HCT116 (cell line): ENCODE results near the gene AMZ1. TPM values are rescaled to one million over a fixed set of nuclear protein-coding genes. Genes with fewer than 3 reads are reported as not detected.

Experiments
- ATAC-seq: fragments of 200-7000 bp; cut with Tn5 transposase; 2 replicates; pipeline ENCODE4 v1.9.1; 2020; ENCODE audit warnings: mild to moderate bottlenecking, moderate library complexity
- BruUV-seq: library from RNA; stranded (reverse); fragments of 400-500 nt; replicated peaks from 2 replicates; lab custom pipeline; 2021; lab: Mats Ljungman, UMichigan
- CTCF ChIA-PET: fragments of 300-600 bp; sonication (Branson Sonifier 250); formaldehyde crosslinking; loops from one replicate; lab custom pipeline; 2021; ENCODE audit warnings: antibody characterized with exemption; lab: Charles Lee
- POLR2A ChIA-PET: fragments of 300-600, 350-600 bp; sonication (Branson Sonifier 250); formaldehyde crosslinking; loops from one replicate; lab custom pipeline; 2021; ENCODE audit warnings: antibody characterized with exemption; lab: Charles Lee
- RAD21 ChIA-PET, 2 experiments: fragments of 300-600 bp; sonication (Branson Sonifier 250); formaldehyde crosslinking; loops; one replicate each; lab custom pipeline; 2023; ENCODE audit warnings: low total read pairs in 2 of 2; ENCODE audit not compliant: uncharacterized antibody in 2 of 2, unreplicated experiment in 2 of 2, low non-redundant PET in 1 of 2; lab: Charles Lee
- DNase-seq: peaks from one replicate; pipeline ENCODE4 v3.0.0-alpha.2; 2010; ENCODE audit warnings: low read depth, low spot score
- H2AFZ ChIP-seq: fragments of 200-600 bp; shearing (Covaris generic), sonication (generic); 2 replicates; pipeline ENCODE4 v1.6.1; 2017; ENCODE audit warnings: low read depth, mixed run types, mixed read lengths, antibody characterized with exemption, low read length; ENCODE audit not compliant: poor library complexity, severe bottlenecking
- H3K27ac ChIP-seq: 2 replicates; pipeline ENCODE4 v1.5.1; 2012; ENCODE audit warnings: low read depth, low read length
- H3K27me3 ChIP-seq: fragments of 200-600 bp; sonication (generic); 2 replicates; pipeline ENCODE4 v1.6.1; 2016; ENCODE audit warnings: mixed run types, low read length, mixed read lengths; ENCODE audit not compliant: insufficient read depth
- H3K36me3 ChIP-seq, 2 experiments: fragments of 200-500 bp in 1 of 2; fragments of 200-600 bp in 1 of 2; sonication (Bioruptor generic) in 1 of 2; sonication (generic) in 1 of 2; 2 replicates each; pipeline versions ENCODE4 v1.5.1 to v1.6.1; 2014 to 2016; ENCODE audit warnings: low read length in 2 of 2, inconsistent platforms in 1 of 2, mixed read lengths in 1 of 2, mixed run types in 1 of 2; ENCODE audit not compliant: insufficient read depth in 2 of 2, control insufficient read depth in 1 of 2
- H3K4me1 ChIP-seq, 2 experiments: fragments of 200-600 bp in 1 of 2; sonication (generic) in 1 of 2; 2 replicates each; pipeline versions ENCODE4 v1.5.1 to v1.6.1; 2012 to 2017; ENCODE audit warnings: low read length in 2 of 2, inconsistent platforms in 1 of 2, mild to moderate bottlenecking in 1 of 2, mixed read lengths in 1 of 2, mixed run types in 1 of 2, moderate library complexity in 1 of 2; ENCODE audit not compliant: insufficient read depth in 2 of 2, control insufficient read depth in 1 of 2
- H3K4me2 ChIP-seq: fragments of 200-600 bp; sonication (generic); 2 replicates; pipeline ENCODE4 v1.6.1; 2017; ENCODE audit warnings: mixed run types, low read length, mixed read lengths
- H3K4me3 ChIP-seq, 2 experiments: fragments of 200-600 bp in 1 of 2; sonication (generic) in 1 of 2; replicated peaks in 1 of 2; 2 replicates each; pipeline ENCODE4 v1.5.1; 2011 to 2016; ENCODE audit warnings: low read length in 2 of 2, control low read depth in 1 of 2, low read depth in 1 of 2, mild to moderate bottlenecking in 1 of 2, mixed read lengths in 1 of 2, mixed run types in 1 of 2
- H3K79me2 ChIP-seq: fragments of 200-600 bp; sonication (generic); 2 replicates; pipeline ENCODE4 v1.6.1; 2017; ENCODE audit warnings: mild to moderate bottlenecking, mixed run types, low read length, moderate library complexity, mixed read lengths; ENCODE audit not compliant: insufficient read depth
- H3K9ac ChIP-seq: fragments of 200-600 bp; sonication (generic); 2 replicates; pipeline ENCODE4 v1.6.1; 2016; ENCODE audit warnings: low read length, mixed read lengths
- H3K9me2 ChIP-seq: fragments of 200-600 bp; sonication (generic), shearing (Covaris generic); 2 replicates; pipeline ENCODE4 v1.6.1; 2017; ENCODE audit warnings: mixed run types, mild to moderate bottlenecking, moderate library complexity; ENCODE audit not compliant: insufficient read depth
- H3K9me3 ChIP-seq, 2 experiments: fragments of 200-500 bp in 1 of 2; fragments of 200-600 bp in 1 of 2; sonication (Bioruptor generic) in 1 of 2; sonication (generic) in 1 of 2; 2 replicates each; pipeline ENCODE4 v1.6.1; 2014 to 2017; ENCODE audit warnings: low read length in 2 of 2, mixed read lengths in 2 of 2, inconsistent platforms in 1 of 2, low read depth in 1 of 2, mild to moderate bottlenecking in 1 of 2, mixed run types in 1 of 2, moderate library complexity in 1 of 2; ENCODE audit not compliant: control insufficient read depth in 1 of 2, insufficient read depth in 1 of 2
- H4K20me1 ChIP-seq: fragments of 200-600 bp; sonication (generic), shearing (Covaris generic); 2 replicates; pipeline ENCODE4 v1.6.1; 2017; ENCODE audit warnings: mixed run types, mild to moderate bottlenecking, moderate library complexity; ENCODE audit not compliant: insufficient read depth
- ATF3 ChIP-seq: IDR thresholded peaks from 2 replicates; pipeline ENCODE4 v1.6.1; 2012
- CBX3 ChIP-seq: IDR thresholded peaks from 2 replicates; pipeline ENCODE4 v1.6.1; 2012; ENCODE audit warnings: low read depth
- CEBPB ChIP-seq: IDR thresholded peaks from 2 replicates; pipeline ENCODE4 v1.6.1; 2012; ENCODE audit warnings: low read depth
- CTCF ChIP-seq, 3 experiments: fragments of 200-600 bp in 1 of 3; sonication (generic) in 1 of 3; IDR thresholded peaks in 2 of 3; conservative IDR thresholded peaks in 1 of 3; 2 replicates each; pipeline ENCODE4 v1.5.1; 2012 to 2017; ENCODE audit warnings: low read depth in 2 of 3, low read length in 2 of 3, antibody characterized with exemption in 1 of 3, borderline replicate concordance in 1 of 3, control low read depth in 1 of 3, mild to moderate bottlenecking in 1 of 3, mixed read lengths in 1 of 3, mixed run types in 1 of 3, moderate library complexity in 1 of 3; ENCODE audit not compliant: insufficient read depth in 1 of 3
- EGR1 ChIP-seq: IDR thresholded peaks from 2 replicates; pipeline ENCODE4 v1.6.1; 2012; ENCODE audit warnings: low read depth
- ELF1 ChIP-seq: IDR thresholded peaks from 2 replicates; pipeline ENCODE4 v1.6.1; 2012; ENCODE audit warnings: low read depth, borderline replicate concordance
- EZH2 ChIP-seq: fragments of 200-600 bp; sonication (generic); IDR thresholded peaks from 2 replicates; pipeline ENCODE4 v1.6.1; 2017; ENCODE audit warnings: antibody characterized with exemption, mixed run types
- EZH2phosphoT487 ChIP-seq: fragments of 200-600 bp; IDR thresholded peaks from 2 replicates; pipeline ENCODE4 v1.6.1; 2018; ENCODE audit warnings: antibody characterized with exemption, borderline replicate concordance
- JUND ChIP-seq: IDR thresholded peaks from 2 replicates; pipeline ENCODE4 v1.6.1; 2012
- POLR2A ChIP-seq: IDR thresholded peaks from 2 replicates; pipeline ENCODE4 v1.7.0; 2011; ENCODE audit warnings: borderline replicate concordance; ENCODE audit not compliant: insufficient read depth, insufficient read length; ENCODE audit errors: extremely low read depth
- POLR2AphosphoS5 ChIP-seq: IDR thresholded peaks from 2 replicates; pipeline ENCODE4 v1.6.1; 2011; ENCODE audit warnings: mild to moderate bottlenecking, low read depth, low read length, moderate library complexity
- RAD21 ChIP-seq: IDR thresholded peaks from 2 replicates; pipeline ENCODE4 v1.6.1; 2012; ENCODE audit warnings: low read depth, mild to moderate bottlenecking
- SIN3A ChIP-seq: IDR thresholded peaks from 2 replicates; pipeline ENCODE4 v1.6.1; 2012; ENCODE audit warnings: low read depth
- SP1 ChIP-seq: IDR thresholded peaks from 2 replicates; pipeline ENCODE4 v1.6.1; 2012; ENCODE audit warnings: low read depth
- TCF7L2 ChIP-seq: IDR thresholded peaks from 2 replicates; pipeline ENCODE4 v1.7.0; 2011; ENCODE audit warnings: borderline replicate concordance, inconsistent platforms; ENCODE audit not compliant: insufficient read depth, insufficient read length; ENCODE audit errors: extremely low read depth
- YY1 ChIP-seq: IDR thresholded peaks from 2 replicates; pipeline ENCODE4 v1.6.1; 2011; ENCODE audit warnings: low read length, low read depth, moderate library complexity, mild to moderate bottlenecking; ENCODE audit not compliant: insufficient replicate concordance; ENCODE audit errors: extremely low read depth
- ZBTB33 ChIP-seq: IDR thresholded peaks from 2 replicates; pipeline ENCODE4 v1.6.1; 2011; ENCODE audit warnings: mild to moderate bottlenecking, low read length, moderate library complexity; ENCODE audit not compliant: insufficient replicate concordance; ENCODE audit errors: extremely low read depth
- ZFX ChIP-seq: fragments of 450-650 bp; IDR thresholded peaks from 2 replicates; pipeline ENCODE4 v1.6.1; 2017
- intact Hi-C: fragments of 100-400 bp; cut with micrococcal nuclease; formaldehyde crosslinking; loops from 2 replicates; pipeline ENCODE4 v1.10.0; 2022
- total RNA-seq: library from RNA; stranded (reverse); gene quantifications from one replicate; pipeline ENCODE4 v1.2.1, GENCODE V29; 2021; ENCODE audit not compliant: unreplicated experiment
- TF ChIP-seq, protein P1 (sequence below): IDR thresholded peaks from 2 replicates; pipeline ENCODE4 v1.6.1; 2012

Gene AMZ1
- total RNA-seq, 1 experiment from 2014 or later = not detected

- Histone ChIP-seq H2AFZ (no peak overlapping the region), H3K9me2 (no peaks in the 10 kb centered on the region), H3K79me2 (no peaks in the 10 kb centered on the region), H3K27me3 (no peaks in the 10 kb centered on the region), H3K4me2 (no peak overlapping the region), H3K36me3 (no peaks in the 10 kb centered on the region; a peak in 2 of 4 replicates), H3K9ac (no peak overlapping the region), H3K27ac (no peak overlapping the region), H4K20me1 (no peaks in the 10 kb centered on the region), H3K4me3 (no peak overlapping the region), H3K4me1 (peaks cover 0 to 4% of the 10 kb centered on the region in 2 experiments; a peak in 1 of 4 replicates), H3K9me3 (no peaks in the 10 kb centered on the region)
- ChIA-PET POLR2A (no interaction called here), CTCF (no interaction called here), RAD21 (no interaction called here)
- intact Hi-C loops = no loop called here
- ATAC-seq (no peak), DNase-seq (no peak)
- no TSS peak for BruUV-seq
- TF ChIP-seq TCF7L2 (no peak), POLR2AphosphoS5 (no peak), EZH2phosphoT487 (no peak), EGR1 (no peak), JUND (no peak), CBX3 (no peak), ZBTB33 (no peak), YY1 (no peak), ZFX (no peak), ATF3 (no peak), POLR2A (no peak), RAD21 (no peak), CEBPB (no peak), CTCF (IDR thresholded peaks at IDR 0.05 in 2 of 3, conservative IDR thresholded peaks at IDR 0.05 in 1 of 3; ENCODE audit: borderline replicate concordance in 1 of 3, insufficient read depth in 1 of 3, low read depth in 2 of 3, low read length in 2 of 3) (no peak), ELF1 (no peak), SIN3A (no peak), EZH2 (no peak), SP1 (no peak)
- TF ChIP-seq, protein P1, sequence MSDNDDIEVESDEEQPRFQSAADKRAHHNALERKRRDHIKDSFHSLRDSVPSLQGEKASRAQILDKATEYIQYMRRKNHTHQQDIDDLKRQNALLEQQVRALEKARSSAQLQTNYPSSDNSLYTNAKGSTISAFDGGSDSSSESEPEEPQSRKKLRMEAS = no peak
Observed at GRCh38 chr7:2651847-2652735, 35.9 kb upstream of the AMZ1 start.
